C1 segment of cervical spinal cord (tissue), 14 donors: ENCODE data around the gene EEF1A1.
"Not testable (repeated sequence)": the region's sequence is repeated elsewhere in the genome, so short reads cannot be mapped to it uniquely, and the experiment has no call there.

Source experiments
- DNase-seq, 14 donors: peaks; one replicate each; lab custom pipeline; 2025; lab: John Stamatoyannopoulos, UW

EEF1A1 gene

GRCh38 chr6:73506246-73506645, 14.6 kb downstream of the EEF1A1 start:
- no peak for DNase-seq

GRCh38 chr6:73505705-73506104, 15.1 kb downstream of the EEF1A1 start:
- DNase-seq: not testable (repeated sequence)

DNA sequence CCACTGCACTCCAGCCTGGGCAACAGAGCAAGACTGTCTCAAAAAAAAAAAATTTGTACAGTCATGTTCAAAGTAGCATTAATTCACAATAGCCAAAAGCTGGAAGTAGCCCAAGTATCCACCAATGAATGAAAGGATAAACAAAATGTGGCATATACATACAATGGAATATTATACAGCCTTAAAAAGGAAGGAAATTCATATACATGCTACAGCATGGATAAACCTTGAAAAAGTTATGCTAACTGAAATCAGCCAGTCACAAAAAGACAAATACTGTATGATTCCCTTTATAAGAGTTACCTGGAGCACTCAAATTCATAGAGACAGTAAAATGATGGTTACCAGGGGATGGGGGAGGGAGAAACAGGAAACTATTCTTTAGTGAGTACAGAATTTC, 15.7 kb downstream of the EEF1A1 start:
- no peak for DNase-seq

DNA sequence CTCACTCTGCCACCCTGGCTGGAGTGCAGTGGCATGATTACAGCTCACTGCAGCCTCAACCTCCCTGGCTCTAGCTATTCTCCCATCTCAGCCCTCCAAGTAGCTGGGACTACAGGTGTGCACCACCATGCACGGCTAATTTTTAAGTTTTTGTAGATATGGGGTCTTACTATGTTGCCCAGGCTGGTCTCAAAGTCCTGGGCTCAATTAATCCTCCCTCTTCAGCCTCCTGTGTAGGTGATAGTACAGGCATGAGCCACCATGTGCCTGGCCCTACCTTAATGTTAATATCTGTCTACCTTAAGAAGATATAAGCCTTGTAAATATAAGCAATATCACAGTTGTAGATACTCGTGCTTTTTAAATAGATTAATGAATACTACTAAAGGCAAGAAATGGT, 16.7 kb downstream of the EEF1A1 start:
- DNase-seq: no peak

DNA sequence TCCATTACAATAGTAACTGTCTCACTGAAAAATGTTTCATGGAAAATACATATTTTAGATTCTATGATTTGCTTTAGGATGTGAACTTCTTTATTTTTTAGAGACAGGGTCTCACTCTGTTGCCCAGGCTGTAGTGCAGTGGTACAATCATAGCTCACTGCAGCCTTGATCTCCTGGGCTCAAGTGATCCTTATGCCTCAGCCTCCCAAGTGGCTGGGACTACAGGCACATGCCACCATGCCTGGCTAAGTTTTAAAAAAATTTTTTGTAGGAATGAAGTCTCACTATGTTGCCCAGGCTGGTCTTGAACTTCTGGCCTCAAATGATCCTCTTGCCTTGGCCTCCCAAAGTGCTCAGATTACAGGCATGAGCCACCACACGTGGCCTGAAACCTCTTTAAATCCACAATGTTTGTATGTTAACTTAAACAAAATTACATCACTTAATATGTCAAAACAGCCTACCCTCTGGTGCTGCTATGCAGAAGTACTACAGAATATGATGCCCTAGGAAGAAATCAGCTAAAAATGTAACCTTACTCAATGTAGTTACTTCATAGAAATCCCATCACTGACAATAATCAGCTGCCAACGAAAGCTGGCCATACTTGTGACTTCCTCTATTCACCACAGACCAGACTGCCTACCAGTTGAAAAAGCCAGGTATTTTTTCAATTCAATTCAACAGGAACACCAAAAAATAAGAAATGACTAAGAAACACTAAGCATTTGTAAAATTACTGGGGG, 17.6 kb downstream of the EEF1A1 start:
- DNase-seq: no peak

DNA sequence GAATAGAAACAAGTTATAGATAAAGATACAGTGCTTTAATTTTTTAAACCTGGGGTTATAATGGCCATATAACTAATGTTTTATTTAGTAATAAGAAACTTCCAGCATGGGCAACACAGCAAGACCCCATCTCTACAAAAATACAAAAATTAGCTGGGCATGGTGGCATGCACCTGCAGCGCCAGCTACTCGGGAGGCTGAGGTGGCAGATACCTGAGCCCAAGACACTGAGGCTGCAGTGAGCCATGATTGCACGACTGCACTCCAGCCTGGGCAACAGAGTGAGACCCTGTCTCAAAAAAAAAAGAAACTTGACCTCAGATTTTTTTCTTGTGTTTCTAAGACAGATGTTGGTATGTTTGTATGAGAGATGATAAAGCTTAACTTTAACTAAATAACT, 22.9 kb downstream of the EEF1A1 start:
- no peak for DNase-seq

- DNase-seq: no peak
These were observed 29.5 kb downstream of the EEF1A1 start for GRCh38 chr6:73491377-73491776.

DNA sequence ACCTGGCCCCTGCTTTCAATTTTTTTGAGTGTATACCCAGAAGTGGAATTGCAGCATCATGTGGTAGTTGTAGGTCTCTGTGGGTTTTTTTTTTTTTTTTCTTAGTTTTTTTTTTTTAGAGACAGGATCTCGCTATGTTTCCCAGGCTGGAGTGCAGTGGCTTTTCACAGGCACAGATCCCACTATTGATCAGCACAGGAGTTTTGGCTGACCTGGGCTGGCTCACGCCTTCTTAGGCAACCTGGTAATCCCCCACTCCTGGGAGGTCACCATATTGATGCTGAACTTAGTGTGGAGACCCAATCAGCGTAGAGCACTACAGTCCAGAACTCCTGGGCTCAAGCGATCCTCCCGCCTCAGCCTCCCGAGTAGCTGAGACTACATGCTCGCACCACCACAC, 33.4 kb downstream of the EEF1A1 start:
- DNase-seq: no peak

DNA sequence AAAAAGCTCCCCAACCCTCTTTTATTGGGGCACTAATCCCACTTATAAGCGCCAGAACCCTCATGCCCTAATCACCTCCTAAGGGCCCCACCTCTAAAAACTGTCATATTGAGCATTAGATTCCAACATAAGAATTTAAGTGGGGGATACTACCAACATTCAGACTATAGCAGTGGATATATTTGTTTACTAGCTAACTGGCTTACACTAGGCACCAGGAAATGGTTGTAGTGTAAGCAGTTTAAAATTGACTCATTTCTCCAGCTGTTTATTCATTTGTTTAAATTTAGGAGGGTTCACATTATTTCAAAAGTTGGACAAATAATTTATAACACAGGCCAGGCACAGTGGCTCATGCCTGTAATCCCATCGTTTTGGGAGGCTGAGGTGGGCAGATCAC, 36.4 kb downstream of the EEF1A1 start:
- DNase-seq: no peak

DNA sequence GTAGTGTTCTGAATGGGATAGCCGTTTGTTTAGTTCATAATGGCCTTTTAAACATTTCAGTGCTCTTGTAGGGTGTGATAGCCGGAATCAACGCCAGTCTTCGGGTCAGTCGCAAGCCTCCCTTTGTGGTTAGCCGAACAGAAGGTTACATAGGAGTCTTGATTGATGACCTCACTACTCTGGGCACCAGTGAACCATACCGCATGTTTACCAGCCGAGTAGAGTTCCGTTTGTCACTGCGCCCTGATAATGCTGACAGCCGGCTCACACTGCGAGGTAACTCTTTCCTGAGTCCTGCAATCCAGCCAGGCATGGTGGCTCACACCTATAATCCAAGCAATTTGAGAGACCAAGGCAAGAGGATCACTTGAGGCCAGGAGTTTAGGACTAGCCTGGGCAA, 38.9 kb downstream of the EEF1A1 start:
- DNase-seq: no peak

DNA sequence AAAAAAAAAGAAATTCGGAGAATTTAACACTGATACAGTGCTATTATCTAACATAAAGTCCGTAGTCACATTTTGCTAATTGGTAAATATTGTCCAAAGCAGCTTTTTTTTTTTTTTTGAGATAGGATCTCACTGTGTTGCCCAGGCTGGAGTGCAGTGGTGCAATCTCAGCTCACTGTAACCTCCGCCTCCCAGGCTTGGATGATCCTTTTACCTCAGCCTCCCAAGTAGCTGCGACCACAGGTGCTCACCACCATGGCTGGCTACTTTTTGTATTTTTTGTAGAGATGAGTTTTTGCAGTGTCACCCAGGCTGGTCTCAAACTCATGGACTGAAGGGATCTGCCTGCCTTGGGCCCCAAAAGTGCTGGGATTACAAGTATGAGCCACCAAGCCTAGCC, 43.4 kb downstream of the EEF1A1 start:
- DNase-seq: no peak

DNA sequence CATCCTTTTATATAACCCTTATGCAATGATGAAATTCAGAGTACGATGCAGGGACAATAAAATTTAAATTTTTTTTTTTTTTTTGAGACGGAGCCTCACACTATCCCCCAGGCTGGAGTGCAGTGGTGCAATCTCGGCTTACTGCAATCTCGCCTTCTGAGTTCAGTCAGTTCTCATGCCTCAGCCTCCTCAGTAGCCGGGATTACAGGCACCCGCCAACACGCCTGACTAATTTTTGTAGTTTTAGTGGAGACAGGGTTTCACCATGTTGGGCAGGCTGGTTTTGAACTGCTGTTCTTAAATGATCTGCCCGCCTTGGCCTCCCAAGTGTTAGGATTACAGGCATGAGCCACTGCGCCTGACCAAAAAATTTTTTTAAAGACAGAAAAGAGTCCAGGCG, 44.1 kb downstream of the EEF1A1 start:
- no peak for DNase-seq

- no peak for DNase-seq
These were observed 49.0 kb downstream of the EEF1A1 start for GRCh38 chr6:73471686-73472290.
